Transverse colon (tissue), 3 donors: ENCODE results near the gene KRTAP10-9.

ENCODE experiments used
- CTCF ChIP-seq, 5 experiments: fragments of 200-600 bp in 3 of 5; fragments of 450-650 bp in 2 of 5; sonication (generic) in 3 of 5; IDR thresholded peaks; 1 replicate in 2 of 5; 2 replicates in 3 of 5; pipeline ENCODE4 v1.5.1; 2016 to 2017; ENCODE audit warnings: antibody characterized with exemption in 5 of 5, inconsistent platforms in 3 of 5, mild to moderate bottlenecking in 2 of 5, moderate library complexity in 1 of 5
- EP300 ChIP-seq: sonication (generic); formaldehyde crosslinking; IDR thresholded peaks from one replicate; pipeline ENCODE4 v1.6.1; 2017; ENCODE audit warnings: antibody characterized with exemption, low read depth
- POLR2A ChIP-seq: fragments of 450-650 bp; IDR thresholded peaks from one replicate; pipeline ENCODE4 v1.6.1; 2016; ENCODE audit warnings: antibody characterized with exemption, mild to moderate bottlenecking, moderate library complexity

GRCh38 chr21:44630440-44630839 is 3.5 kb downstream of the KRTAP10-9 start:
- TF ChIP-seq CTCF (IDR thresholded peaks at IDR 0.05), result no peak
- TF ChIP-seq POLR2A, result no peak
- no peak for TF ChIP-seq EP300
